ENCODE data around the gene RAD51B.

DNA sequence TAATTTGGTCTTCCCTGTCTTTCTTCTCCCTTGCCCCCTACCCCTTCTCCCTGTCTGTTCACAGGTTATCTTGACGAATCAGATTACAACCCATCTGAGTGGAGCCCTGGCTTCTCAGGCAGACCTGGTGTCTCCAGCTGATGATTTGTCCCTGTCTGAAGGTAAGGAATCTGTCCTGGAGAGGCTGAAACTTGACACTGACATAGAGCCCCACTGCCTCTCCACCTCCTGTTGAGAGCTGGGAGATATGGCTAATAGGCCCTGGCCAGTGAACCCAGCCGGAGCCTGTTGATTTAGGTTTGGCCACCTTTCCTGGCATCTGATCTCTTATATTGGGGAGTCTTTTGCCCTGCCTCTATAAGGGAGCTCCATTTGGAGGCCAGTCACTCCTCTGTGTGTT is 472.2 kb downstream of the RAD51B start:
- TF ChIP-seq POLR2AphosphoS5 (IDR thresholded peaks at IDR 0.05; ENCODE audit: borderline replicate concordance, low read depth, low read length) (no peak), EZH2 (IDR thresholded peaks at IDR 0.05) (no peak), FOXP2 (optimal IDR thresholded peaks at IDR 0.05; ENCODE audit: control extremely low read depth, extremely low read length, insufficient read depth) (no peak)
